GM19467 (cell line): Measurements from ENCODE around the gene OR2AK2.

Experiments
- ATAC-seq: cut with Tn5 transposase; IDR thresholded peaks from one replicate; pipeline ENCODE4 v1.9.1; 2021; ENCODE audit warnings: mild to moderate bottlenecking, moderate library complexity; ENCODE audit not compliant: unreplicated experiment

OR2AK2 gene, protein sequence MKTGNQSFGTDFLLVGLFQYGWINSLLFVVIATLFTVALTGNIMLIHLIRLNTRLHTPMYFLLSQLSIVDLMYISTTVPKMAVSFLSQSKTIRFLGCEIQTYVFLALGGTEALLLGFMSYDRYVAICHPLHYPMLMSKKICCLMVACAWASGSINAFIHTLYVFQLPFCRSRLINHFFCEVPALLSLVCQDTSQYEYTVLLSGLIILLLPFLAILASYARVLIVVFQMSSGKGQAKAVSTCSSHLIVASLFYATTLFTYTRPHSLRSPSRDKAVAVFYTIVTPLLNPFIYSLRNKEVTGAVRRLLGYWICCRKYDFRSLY

DNA sequence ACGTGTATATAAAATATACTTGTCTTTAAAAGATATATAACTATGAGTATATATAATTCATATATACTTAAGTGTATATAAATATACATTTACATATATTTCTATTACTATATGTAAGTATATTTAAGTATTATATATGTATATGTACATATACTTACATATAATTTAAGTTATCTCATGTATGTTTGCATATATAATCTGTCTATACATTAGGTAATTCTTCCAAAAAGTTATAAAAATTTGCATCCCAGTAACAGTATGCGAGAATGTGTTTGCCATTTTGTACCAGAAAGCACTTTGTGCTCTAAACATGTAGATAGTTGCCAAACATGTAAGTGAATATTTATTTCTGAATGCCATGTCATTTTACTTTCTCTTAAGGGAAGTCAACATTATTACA is at the start of gene OR2AK2:
Gene OR2AK2, plus strand, starts transcription at position 301 of the 400 bp plus-strand sequence. CDS start 144 bp downstream, outside the sequence.
- no peak for ATAC-seq

DNA sequence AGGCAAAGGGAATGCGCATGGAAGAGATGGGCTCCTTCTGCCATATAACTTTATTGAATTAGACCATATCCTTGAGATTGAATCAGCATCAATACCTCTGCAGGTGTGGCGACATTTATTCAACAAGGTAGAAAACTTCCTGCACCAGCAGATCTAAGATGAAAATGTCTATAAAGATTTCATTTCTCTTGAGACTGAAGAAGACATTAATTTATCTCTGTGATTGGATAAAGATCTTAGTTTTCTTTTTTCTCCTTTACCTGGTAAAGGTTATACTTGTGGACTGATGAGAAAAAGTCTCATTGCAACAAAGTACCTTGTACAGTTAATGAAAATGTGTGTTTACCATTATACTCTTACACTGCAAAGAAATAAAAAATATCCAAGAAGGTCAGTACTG is 45.1 kb upstream of the OR2AK2 start, which contains the start of gene OR2T8:
Gene OR2T8, plus strand, starts transcription at position 301 of the 400 bp plus-strand sequence. CDS start 766 bp downstream, outside the sequence.
- ATAC-seq = no peak

DNA sequence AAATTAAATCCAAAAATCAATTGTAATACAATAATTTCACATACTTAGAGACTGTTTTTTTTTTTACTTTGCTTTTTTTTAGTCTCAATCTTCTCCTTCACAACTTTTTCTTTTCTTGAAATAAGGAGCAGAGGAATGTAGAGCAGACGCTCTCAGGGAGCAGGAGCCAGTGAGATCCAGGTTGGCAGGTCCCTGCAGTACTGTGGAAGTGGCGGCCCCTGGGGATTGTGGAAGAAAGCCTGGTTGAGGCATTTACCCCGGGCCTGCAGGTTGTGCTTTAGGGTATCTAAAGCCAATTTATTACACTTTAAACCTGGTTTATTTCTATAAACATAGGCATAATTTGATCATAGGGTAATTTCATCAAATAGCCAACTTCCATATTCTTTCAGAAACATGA is 41.1 kb upstream of the OR2AK2 start:
- ATAC-seq = no peak

DNA sequence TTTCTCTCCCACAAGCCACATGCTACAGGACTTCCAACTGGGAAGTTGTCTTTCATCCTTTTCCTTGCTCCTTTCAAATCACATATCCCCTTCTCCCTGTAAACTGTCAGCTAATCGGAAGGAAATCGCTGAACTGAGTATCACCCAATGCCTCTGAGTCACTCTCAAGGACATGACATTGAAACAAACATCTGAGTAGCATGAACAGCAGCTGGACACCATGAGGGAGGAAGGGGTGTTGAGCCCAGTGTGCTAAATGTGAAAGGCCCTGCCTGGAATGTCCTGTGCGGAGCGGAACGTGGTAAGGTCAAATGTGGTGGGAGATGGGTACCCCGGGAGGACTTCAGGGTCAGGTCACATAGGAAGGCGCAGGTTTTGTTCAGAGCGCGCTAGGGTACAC is 40.2 kb upstream of the OR2AK2 start, which contains the start of gene OR2AJ1:
Gene OR2AJ1, plus strand, starts transcription at position 22 of the 400 bp plus-strand sequence. CDS start 8,880 bp downstream, outside the sequence.
- no peak for ATAC-seq

DNA sequence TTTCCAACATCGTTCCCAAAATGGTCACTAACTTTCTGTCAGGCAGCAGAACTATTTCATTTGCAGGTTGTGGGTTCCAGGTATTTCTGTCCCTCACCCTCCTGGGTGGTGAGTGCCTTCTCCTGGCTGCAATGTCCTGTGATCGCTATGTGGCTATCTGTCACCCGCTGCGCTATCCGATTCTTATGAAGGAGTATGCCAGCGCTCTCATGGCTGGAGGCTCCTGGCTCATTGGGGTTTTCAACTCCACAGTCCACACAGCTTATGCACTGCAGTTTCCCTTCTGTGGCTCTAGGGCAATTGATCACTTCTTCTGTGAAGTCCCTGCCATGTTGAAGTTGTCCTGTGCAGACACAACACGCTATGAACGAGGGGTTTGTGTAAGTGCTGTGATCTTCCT is 31.0 kb upstream of the OR2AK2 start:
- ATAC-seq = no peak

DNA sequence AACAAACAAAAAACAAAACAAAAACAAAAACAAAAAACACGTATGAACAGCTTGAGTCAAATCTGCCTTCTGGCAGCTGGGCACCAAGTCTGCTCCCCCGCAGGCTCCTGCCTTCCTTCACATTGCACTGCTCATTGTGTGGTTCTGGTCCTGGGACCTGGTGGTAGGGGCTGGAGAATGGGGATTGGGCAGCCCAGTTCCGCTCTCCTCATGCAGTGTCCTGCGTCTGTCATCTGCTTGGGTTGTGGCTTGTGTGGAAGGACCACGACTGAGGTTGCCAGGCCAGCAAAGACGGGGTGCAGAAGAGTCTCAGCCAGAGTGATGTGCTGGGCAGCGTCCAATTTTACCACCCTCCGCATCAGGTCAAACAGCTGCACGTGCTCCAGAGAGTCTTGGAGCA is 29.3 kb upstream of the OR2AK2 start:
- no peak for ATAC-seq

DNA sequence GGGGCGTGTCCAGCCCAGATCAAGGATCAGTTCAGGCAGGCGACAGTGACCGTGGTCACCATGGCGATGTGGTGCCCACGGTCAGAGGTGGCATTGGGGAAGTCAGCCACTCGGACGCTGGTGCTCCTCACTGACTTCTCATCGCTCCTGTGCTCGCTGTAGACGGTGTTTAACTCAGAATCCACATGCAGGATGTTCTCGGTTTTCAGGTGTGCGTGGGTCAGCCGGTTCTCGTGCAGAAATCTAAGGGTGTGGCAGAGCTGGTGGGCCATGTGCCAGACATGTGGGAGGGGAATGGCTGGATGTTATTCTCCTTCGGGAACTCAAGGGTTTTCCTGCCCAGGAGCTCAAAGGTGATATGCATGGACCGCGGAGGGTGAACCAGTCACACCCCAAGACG is 28.6 kb upstream of the OR2AK2 start:
- no peak for ATAC-seq

DNA sequence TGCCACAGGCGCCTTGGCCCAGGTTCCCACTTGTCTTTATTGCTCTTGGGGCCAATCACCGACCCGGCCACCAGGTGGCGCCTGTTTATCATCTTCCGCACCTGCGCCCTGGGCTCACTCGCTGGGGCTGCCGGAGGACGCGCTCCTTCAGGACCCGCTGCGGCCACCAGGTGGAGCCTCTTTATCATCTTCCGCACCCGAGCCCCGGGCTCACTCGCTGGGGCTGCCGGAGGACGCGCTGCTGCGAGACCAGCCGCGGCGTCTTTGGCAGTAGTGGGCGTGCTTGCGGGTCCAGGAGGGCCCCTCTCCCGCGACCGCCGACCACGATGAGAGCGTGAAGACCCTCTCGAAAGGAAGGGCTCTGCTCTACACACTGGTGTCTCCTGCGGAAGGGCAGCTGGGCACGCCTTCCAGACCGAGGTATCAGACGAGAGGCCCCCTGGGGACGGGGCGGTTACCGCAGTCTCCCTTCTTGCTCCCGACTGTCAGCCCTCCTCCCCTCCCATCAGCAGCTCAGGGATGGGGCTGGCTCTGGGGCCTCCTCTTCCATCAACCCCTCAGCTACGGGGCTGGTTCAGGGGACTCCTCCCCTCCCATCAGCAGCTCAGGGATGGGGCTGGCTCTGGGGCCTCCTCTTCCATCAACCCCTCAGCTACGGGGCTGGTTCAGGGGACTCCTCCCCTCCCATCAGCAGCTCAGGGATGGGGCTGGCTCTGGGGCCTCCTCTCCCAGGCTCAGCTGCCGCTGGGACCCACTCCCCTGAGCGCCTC is 27.9 kb upstream of the OR2AK2 start:
- ATAC-seq = peak; percentile 100

DNA sequence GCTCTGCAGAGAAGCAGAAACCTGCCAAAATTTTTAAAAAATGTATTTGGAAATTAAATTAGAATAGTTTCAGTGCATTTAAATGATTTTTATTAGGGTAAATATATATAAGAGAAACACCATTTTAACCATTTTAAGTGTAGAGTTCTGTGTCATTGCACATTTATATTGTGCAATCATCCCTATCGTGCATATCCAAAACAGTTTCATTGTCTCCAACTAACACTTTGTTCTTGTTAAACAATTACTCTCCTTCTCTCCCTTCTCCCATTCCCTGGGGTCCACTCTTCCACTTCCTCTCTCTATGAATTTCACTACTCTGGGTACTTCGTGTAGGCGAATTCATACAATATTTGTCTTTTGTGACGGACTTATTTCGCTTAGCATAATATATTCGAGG is 22.4 kb upstream of the OR2AK2 start:
- no peak for ATAC-seq

DNA sequence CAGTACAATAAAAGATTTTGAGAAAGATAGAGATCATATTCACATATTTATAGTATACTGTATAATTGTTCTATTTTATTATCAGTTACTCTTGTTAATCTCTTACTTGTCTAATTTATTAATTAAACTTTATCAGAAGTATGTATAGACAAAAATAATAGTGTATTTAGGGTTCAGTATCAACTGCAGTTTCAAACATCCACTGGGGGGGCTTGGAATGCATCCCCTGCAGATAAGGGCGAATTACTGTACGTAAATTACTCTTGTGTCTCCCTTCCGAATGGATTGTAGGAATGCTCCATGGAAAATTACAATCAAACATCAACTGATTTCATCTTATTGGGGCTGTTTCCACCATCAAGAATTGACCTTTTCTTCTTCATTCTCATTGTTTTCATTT is 16.5 kb upstream of the OR2AK2 start, which contains the start of gene OR2L8:
Gene OR2L8, plus strand, starts transcription at position 301 of the 400 bp plus-strand sequence. Its CDS starts 0 bp downstream, at position 301.
- no peak for ATAC-seq

DNA sequence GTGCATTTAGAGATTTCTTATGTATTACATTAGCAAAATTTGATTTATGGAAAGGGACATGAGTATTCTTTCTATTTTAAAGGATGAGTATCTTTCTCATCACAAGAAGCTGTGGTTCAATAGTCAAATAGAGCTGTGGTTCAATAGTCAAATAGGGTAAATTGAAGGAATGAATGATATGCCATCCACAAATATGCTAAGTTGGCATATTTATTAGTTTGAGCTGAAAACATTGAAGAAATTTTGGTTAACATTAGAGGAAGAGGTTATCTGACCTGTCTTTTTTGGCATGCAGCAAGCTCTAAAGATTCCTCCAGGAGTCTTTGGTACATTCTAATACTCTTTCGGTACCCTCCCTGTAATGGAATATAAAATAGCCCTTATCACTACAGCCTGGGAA is 11.6 kb upstream of the OR2AK2 start:
- no peak for ATAC-seq

DNA sequence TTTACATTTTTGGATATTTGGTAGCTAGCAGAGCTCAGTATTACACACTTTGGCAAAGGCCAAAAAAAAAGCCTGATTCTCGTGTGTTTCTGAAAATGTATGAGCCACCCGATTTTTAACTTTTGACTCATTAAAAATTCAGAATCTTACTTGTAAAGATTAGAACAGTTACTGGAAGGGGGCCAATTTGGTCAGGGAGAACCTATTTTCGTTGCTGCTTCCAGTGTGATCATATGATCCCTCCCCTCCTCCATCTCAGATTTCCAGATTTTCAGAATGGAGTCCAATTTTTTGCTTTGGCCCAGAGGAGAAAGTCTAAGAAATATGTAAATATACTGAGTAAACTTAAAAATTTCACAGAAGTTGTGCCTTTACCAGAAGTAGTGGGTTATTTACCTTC is 3.2 kb upstream of the OR2AK2 start:
- ATAC-seq = no peak

DNA sequence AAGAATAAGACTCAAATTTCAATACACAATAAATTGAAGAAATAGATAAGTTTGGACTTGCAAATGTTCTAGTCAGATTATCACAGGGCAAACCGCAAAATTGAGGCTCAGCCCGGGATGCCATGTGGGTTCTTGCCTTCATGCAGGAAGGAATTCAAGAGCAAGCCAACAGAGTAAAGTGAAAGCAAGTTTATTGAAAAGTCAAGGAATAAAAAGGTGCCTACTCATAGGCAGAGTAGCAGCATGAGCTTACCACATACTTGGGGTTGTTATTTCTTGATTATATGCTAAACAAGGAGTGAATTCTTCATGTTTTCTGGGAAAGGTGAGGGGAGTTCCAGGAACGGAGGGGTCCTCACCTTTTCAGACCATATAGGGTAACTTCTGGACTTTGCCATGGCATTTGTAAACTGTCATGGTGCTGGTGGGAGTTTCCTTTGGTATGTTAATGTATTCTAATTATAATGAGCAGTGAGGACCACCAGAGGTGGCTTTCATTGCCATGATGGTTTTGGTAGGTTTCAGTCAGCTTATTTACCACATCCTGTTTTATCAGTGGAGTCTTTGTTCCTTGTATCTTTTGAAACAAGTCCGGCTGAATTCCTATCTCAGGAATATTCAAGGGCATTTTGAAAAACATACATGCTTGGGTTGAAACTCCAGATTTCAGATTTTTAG is 2.0 kb upstream of the OR2AK2 start:
- ATAC-seq = no peak

DNA sequence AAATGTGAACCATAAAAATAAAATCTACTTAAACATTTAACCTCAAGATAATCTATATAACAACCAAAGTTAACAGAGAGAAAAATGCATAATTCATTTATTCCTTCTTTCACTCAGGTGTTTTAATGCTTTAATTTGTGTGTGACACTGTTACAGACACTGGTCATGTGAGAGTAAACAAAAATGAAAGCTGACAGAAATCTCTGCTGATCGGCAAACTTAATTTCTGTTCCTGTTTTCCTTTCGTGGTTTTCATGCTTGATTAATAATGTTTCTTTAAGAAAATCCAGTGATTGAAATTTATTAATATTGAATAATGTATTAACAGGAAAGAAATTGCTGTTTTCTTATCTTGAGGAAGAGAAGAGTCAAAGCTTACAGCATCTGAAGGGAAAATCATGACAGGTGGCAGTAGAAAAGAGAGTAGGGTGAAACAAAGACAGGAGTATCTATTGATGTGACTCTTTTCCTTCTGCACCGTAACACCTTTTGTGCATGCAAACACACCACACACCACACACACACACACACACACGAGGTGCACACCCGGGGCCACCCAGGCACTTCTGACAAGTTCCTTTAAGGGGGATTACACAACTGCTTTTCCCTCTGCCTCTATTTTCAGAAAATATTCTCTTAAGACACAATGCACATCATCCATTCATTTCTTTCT is 1.6 kb downstream of the OR2AK2 start:
- peak; percentile 59 for ATAC-seq

DNA sequence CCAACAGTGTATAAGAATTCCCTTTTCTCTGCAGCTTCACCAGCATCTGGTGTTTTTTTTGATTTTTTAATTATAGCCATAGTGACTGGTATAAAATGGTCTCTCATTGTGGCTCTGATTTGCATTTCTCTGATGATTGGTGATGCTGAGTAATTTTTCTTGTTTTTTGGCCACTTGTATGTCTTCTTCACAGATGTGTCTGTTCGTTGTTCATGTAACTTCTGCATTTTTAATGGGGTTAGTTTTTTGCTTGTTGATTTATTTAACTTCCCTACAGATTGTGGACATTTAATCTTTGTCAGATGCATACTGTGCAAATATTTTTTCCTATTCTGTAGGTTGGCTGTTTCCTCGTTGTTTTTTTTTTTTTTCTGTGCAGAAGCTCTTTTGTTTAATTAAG is 28.0 kb downstream of the OR2AK2 start:
- ATAC-seq = no peak

DNA sequence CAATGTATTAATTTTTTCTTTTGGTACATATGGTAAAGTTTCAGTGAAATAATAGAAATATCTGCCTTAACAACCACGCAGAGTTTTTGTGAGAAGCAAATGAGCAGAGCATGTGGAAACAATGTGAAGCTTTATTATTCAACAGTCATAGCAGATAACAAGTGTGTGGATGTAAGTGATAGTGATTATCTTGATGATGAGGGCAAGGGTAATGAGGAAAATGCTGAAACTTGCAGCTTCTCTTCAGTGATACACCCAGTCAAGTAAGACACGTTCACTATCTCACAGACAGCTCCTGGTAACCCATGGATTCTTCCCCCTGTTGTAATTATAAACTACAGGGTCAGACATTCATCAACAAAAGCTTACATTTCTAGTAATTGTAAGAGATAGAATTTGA is 33.8 kb downstream of the OR2AK2 start:
- no peak for ATAC-seq

DNA sequence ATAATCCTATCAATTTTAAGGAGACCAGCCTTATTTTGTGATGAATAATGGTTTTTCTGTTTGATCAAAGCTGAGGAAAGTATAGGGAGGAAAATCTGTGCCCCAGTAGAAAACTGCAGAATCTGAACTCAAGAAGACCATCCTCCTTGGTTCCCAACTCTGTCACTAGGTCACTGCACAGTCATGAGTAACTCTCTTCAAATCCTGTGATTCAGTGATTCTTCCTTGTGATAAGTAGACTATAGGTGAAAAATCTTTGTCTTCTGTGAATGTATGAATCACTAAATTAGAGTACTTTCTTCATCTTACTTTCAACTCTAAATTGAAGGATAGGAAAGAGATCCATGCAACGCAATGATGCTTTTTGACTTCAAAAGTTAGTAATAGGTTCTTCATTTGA is 35.1 kb downstream of the OR2AK2 start:
- no peak for ATAC-seq

DNA sequence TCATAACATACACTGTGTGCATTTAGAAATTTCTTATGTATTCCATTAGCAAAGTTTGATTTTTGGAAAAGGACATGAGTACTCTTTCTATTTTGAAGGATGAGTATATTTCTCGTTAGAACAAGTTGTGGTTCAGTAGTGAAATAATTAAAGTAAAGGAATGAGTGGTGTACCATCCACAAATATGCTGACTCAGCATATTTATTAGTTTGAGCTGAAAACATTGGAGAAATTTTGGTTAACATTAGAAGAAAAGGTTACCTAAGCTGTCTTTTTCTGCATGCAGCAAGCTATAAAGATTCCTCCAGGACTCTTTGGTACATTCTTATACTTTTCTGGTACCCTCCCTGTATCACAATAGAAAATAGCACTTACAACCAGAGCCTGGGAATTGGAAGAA is 42.7 kb downstream of the OR2AK2 start:
- ATAC-seq = no peak

DNA sequence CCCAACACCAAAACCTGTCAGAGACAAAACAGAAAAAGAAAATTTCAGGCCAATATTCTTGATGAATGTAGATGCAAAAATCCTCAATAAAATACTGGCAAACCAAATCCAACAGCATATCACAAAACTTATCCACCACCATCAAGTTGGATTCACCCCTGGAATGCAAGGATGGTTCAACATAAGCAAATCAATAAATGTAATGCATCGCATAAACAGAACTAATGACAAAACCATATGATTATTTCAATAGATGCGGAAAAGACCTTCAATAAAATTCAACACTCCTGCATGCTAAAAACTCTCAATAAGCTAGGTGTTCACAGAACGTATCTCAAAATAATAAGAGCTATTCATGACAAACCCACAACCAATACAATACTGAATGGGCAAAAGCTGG is 44.6 kb downstream of the OR2AK2 start:
- no peak for ATAC-seq

DNA sequence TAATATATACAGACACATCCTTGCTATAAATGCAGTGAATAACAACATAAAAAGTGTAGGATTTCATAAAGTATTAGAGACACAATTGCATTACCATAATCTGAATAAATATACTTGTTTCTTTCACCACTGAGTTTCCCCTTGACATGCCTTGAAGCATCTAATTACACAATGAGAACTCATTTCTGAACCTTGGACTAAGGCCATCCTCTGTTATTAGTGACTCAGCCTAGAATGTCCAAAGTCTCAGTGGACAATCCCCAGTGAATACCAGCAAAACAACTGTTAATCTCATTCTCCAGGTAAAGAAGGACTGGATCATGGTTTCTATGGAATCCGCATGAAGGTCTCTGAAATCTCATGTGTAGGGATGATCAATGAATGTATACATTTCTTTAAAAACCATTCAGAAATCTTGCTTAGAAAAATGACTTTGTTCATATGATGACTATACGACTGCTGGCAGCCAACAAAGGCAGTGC is 48.2 kb downstream of the OR2AK2 start, which contains the start of gene OR2L5:
Gene OR2L5, plus strand, starts transcription at position 432 of the 482 bp plus-strand sequence. CDS start 8,288 bp downstream, outside the sequence.
- no peak for ATAC-seq

DNA sequence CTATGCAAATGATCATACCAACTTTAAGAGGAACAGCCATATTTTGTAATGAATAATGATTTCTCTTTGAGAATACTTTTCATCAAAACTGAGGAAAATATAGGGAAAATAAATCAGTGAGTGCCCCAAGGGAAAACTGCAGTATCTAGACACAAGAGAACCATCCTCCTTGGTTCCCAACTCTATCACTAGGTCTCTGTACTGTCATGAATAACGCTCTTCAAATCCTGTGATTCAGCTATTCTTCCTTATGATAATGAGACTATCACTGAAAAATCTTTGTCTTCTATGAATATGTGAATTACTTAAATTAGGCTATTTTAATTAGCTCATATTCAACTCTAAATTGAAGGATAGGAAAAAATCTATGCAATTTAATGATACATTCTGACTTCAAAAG is 50.8 kb downstream of the OR2AK2 start:
- no peak for ATAC-seq
